Measurements from ENCODE around the gene SLC25A45.

Gene SLC25A45

DNA sequence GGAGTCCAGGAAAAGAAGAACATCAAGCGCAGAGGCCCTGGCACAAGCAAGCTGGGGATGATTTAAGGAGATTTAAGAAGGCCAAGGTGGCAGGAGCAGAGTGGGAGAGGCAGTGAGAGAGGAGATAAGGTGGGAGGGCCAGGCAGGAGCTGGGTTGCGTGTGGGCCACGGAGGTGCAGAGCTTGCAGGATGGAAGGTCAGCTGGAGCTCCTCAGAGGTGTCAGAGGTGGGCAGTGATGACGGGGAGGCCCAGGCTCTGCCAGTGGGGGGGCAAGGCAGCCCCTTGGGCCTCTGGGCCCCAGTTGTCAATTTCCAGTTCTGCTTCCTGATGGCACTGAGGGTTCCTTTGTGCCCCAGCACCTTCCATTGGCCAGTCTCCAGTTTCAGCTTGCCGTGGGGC, 10.5 kb upstream of the SLC25A45 start:
- TF ChIP-seq SPI1 (IDR thresholded peaks at IDR 0.05; ENCODE audit: borderline replicate concordance, low read depth) (no peak), GABPA (IDR thresholded peaks at IDR 0.05; ENCODE audit: low read depth) (no peak)
- TF ChIP-seq, protein P1, sequence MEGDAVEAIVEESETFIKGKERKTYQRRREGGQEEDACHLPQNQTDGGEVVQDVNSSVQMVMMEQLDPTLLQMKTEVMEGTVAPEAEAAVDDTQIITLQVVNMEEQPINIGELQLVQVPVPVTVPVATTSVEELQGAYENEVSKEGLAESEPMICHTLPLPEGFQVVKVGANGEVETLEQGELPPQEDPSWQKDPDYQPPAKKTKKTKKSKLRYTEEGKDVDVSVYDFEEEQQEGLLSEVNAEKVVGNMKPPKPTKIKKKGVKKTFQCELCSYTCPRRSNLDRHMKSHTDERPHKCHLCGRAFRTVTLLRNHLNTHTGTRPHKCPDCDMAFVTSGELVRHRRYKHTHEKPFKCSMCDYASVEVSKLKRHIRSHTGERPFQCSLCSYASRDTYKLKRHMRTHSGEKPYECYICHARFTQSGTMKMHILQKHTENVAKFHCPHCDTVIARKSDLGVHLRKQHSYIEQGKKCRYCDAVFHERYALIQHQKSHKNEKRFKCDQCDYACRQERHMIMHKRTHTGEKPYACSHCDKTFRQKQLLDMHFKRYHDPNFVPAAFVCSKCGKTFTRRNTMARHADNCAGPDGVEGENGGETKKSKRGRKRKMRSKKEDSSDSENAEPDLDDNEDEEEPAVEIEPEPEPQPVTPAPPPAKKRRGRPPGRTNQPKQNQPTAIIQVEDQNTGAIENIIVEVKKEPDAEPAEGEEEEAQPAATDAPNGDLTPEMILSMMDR (IDR thresholded peaks at IDR 0.05; ENCODE audit: insufficient read depth, low read length) = no peak
- H3K4me3 ChIP-seq (replicated peaks; ENCODE audit: insufficient read depth, low read length) = no peak overlapping the region
- DNase-seq (ENCODE audit: low read depth in 1 of 2, low spot score in 1 of 2) = no peak
- H3K27me3 ChIP-seq (ENCODE audit: insufficient read depth, poor library complexity, severe bottlenecking) = no peaks in the 10 kb centered on the region
- no peak overlapping the region for H3K27ac ChIP-seq (replicated peaks)

DNA sequence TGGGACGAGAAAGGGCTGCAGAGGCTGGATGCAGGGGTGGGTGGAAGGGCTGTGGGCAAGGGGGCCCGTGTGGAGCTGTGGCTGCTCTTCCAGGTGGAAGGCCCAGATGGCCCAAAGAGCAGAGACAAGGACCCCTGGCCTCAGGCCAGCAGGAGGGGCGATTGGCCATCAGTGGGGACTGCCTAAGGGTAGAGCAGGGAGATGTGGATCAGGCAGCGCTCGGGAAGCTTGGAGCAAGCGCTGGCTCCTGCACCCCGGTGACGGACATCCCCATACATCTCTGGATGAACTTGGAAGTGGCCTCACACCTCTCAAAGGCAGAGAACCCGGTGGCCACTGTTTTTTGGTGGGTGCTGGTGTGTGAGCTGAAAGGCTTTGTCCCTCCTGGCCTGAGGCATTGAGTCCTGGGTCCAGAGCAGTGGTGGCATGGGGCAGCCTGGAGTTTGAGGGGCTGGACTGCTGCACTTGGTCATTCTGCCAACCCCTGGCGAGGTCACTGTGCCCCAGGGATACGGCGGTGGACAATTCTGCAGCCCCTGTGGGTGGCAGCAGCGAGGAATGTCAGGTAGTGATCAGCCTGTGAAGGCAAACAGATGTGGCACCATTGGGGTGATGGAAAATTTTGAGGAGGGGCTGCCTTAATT, 9.9 kb upstream of the SLC25A45 start:
- no peak overlapping the region for H3K27ac ChIP-seq (replicated peaks)
- no peak overlapping the region for H3K4me3 ChIP-seq (replicated peaks; ENCODE audit: insufficient read depth, low read length)
- no peaks in the 10 kb centered on the region for H3K27me3 ChIP-seq (ENCODE audit: insufficient read depth, poor library complexity, severe bottlenecking)
- DNase-seq (ENCODE audit: low read depth in 1 of 2, low spot score in 1 of 2) = no peak
- TF ChIP-seq GABPA (IDR thresholded peaks at IDR 0.05; ENCODE audit: low read depth) = no peak
- TF ChIP-seq, protein P2, sequence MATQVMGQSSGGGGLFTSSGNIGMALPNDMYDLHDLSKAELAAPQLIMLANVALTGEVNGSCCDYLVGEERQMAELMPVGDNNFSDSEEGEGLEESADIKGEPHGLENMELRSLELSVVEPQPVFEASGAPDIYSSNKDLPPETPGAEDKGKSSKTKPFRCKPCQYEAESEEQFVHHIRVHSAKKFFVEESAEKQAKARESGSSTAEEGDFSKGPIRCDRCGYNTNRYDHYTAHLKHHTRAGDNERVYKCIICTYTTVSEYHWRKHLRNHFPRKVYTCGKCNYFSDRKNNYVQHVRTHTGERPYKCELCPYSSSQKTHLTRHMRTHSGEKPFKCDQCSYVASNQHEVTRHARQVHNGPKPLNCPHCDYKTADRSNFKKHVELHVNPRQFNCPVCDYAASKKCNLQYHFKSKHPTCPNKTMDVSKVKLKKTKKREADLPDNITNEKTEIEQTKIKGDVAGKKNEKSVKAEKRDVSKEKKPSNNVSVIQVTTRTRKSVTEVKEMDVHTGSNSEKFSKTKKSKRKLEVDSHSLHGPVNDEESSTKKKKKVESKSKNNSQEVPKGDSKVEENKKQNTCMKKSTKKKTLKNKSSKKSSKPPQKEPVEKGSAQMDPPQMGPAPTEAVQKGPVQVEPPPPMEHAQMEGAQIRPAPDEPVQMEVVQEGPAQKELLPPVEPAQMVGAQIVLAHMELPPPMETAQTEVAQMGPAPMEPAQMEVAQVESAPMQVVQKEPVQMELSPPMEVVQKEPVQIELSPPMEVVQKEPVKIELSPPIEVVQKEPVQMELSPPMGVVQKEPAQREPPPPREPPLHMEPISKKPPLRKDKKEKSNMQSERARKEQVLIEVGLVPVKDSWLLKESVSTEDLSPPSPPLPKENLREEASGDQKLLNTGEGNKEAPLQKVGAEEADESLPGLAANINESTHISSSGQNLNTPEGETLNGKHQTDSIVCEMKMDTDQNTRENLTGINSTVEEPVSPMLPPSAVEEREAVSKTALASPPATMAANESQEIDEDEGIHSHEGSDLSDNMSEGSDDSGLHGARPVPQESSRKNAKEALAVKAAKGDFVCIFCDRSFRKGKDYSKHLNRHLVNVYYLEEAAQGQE (IDR thresholded peaks at IDR 0.05; ENCODE audit: insufficient replicate concordance, low read depth) = no peak
- TF ChIP-seq, protein P1 (IDR thresholded peaks at IDR 0.05; ENCODE audit: insufficient read depth, low read length) = no peak
- no peak for TF ChIP-seq POLR2AphosphoS5 (IDR thresholded peaks at IDR 0.05; ENCODE audit: low read depth)
- no peak for TF ChIP-seq SPI1 (IDR thresholded peaks at IDR 0.05; ENCODE audit: borderline replicate concordance, low read depth)

DNA sequence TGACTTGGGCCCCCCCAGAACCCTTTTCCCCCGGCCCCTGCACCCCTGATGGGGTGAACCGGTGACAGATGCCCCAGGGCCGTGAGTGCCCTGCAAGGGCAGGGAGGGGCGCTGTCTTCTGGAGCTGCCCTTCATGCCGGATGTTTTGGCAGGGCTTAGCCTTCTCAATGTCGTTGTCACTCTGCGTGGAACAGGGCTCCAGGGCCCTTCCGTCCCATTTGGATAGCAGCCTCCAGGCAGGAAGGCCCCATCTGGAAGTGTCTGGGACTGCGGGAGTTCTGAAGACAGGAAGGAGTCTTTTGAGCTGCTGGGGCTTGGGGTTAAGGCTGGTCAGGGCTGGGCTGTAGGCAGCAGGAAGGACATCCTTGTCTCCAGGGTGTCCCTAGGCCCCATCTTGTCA, 8.6 kb upstream of the SLC25A45 start:
- Histone ChIP-seq H3K27ac (replicated peaks) (no peak overlapping the region), H3K4me3 (replicated peaks; ENCODE audit: insufficient read depth, low read length) (no peak overlapping the region), H3K27me3 (ENCODE audit: insufficient read depth, poor library complexity, severe bottlenecking) (no peaks in the 10 kb centered on the region)
- DNase-seq (ENCODE audit: low read depth in 1 of 2, low spot score in 1 of 2) = no peak
- no peak for TF ChIP-seq GABPA (IDR thresholded peaks at IDR 0.05; ENCODE audit: low read depth)
- TF ChIP-seq POLR2AphosphoS5 (IDR thresholded peaks at IDR 0.05; ENCODE audit: low read depth) = no peak
- TF ChIP-seq, protein P1 (IDR thresholded peaks at IDR 0.05; ENCODE audit: insufficient read depth, low read length) = no peak
- TF ChIP-seq, protein P2 (IDR thresholded peaks at IDR 0.05; ENCODE audit: insufficient replicate concordance, low read depth) = no peak
- TF ChIP-seq SPI1 (IDR thresholded peaks at IDR 0.05; ENCODE audit: borderline replicate concordance, low read depth) = no peak
